HG03575 (cell line): ENCODE data around the gene KLHL7.
"Not testable (repeated sequence)": the region's sequence is repeated elsewhere in the genome, so short reads cannot be mapped to it uniquely, and the experiment has no call there.

ENCODE experiments used
- ATAC-seq: cut with Tn5 transposase; IDR thresholded peaks from one replicate; pipeline ENCODE4 v1.9.1; 2021; ENCODE audit not compliant: unreplicated experiment, insufficient number of reproducible peaks, low FRiP score; ENCODE audit errors: extremely low read depth

KLHL7 gene

DNA sequence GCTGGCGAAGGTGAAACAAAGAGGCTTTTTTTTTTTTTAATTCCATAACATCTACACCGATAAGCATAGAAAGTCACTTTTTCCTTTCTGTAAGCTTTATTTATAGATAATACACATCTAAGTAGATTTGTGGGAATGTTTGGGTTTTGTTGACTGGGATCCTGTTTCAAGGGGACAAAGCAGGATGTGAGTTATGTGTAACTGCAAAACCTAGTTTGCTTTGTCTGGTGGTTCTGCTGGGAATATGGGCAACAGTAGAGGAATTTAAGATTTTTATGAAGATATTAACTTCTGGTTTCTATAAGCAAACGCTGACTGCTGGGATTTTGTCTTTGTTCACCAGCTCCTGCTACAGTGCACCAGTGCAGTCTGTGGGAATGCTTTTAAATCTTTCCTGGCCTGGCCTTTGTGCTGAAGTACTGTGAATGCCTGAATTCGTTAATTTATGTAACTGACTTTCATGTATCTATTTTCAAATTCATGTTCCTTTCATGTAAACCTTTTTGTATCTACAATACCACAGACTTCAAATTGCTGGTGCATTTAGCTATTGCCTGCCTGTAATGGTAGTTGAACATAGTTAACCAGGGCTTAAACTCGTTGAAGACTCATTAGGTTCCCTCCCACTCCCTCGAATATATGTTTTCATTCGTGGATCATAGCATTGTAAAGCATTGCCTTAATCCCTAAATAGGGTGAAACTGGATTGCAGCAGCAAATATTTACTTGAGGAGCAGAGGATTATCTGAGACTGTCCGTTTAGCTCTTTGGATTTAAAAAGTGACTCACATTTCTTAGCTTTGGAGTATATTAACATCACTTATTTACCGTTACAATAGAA is 1.5 kb downstream of the KLHL7 start:
- ATAC-seq: no peak

DNA sequence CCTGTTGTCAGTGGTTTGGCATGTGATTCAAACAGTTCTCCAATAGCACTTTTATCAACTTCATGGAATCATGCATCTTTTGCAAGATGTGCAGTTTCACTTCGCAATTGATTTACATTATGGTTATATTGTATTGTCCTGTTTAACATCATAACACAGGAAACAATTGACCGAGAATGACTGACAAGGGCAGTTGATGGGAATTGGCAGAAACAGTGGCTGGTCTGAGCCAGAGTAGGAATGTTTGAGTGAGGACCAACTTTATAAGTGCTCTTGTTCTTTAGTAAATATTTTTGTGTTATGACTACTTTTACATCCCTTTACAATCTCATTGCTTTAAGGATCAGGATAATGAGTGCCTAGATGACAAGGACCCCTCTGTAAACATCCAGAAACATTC is 2.2 kb downstream of the KLHL7 start:
- ATAC-seq: no peak

DNA sequence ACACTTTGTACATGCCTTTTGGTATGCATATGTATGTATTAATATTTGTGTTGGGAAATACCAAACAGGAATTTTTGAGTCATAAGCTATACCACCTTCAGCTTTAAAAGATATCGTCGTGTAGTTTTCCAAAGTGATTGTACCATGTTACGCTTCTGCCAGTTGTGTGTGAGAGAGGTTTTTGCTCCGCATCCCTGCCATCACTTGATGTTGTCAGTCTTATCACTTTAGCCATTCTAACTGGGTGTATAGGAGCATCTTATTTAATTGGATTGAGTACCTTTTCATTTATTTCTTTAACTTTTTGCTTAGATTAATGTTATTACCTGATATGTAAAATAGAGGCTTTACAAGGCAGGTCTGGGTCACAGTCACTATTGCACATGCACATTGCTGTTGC is 3.4 kb downstream of the KLHL7 start:
- no peak for ATAC-seq

DNA sequence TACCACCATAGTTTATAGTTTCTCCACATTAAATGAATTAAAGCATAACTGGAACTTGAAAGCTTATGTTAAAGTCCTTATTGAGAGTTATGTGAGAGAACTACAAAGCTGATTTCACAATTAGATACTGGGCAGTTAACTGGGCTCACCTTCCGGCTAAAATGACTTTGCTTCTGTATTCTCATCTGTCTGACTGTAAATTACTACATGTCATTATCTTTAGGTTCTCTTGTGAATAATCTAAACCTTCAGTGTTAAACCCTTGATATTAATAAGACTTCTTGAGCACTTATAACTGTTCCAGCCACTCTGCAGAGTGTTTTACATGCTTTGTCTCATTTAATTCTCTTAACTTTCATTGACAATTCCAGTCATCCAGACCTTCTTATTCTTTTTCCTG is 3.9 kb downstream of the KLHL7 start:
- no peak for ATAC-seq

DNA sequence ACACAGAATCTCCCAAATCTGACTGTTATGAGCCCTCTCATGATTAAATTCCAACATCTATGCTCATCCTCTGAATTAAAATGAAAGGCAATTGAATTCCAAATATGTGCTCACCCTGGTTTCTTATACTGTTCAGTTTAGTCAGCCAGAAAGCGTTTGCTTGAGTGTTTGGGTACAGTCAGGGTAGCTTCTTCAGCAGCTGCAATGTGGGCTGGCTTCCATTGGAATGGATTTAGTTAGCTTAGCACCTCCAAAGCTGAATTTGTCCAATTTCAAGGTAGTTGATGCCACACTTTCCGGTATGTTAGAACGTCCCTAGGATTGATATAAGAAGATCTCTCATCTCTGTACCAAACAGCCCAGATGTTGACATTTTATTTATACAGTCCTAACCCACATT is 9.3 kb downstream of the KLHL7 start:
- ATAC-seq: no peak

DNA sequence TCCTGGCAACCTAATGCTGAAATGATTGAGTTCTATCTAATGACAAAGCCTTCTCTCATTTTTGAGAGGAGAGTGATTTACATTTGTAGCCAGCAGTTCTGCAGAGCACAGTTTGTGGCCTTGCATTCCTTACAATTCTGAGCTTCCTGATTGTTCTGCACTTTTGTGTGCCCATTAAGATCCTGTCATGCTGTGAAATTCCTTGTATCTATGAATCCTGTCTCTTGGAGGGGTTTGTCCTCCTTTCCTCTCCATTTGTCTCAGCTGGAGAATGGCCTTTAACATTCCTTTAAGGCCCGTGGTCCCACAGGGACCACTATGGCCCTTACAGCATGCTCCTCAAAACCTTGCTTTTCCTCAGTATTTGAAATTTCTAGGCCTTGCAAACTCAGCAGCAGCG is 10.4 kb downstream of the KLHL7 start:
- no peak for ATAC-seq

DNA sequence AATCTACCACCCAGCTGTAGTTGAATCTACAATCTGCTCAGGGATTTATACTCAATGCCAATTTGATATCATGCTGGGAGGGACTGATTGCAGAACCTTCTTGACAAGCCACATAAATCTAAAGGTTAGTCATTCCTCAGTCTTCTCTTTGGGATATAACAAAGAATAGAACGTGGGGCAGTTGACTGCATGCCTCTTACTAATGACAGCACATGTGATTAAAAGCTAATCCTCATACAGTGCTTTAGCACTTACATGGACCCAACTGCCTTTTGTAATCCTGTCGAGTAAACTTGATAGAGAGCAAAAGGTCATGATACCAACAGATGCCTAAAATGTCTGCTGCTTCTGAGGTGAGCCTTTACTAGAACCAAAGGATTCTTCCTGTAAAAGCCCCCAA is 12.3 kb downstream of the KLHL7 start:
- no peak for ATAC-seq

DNA sequence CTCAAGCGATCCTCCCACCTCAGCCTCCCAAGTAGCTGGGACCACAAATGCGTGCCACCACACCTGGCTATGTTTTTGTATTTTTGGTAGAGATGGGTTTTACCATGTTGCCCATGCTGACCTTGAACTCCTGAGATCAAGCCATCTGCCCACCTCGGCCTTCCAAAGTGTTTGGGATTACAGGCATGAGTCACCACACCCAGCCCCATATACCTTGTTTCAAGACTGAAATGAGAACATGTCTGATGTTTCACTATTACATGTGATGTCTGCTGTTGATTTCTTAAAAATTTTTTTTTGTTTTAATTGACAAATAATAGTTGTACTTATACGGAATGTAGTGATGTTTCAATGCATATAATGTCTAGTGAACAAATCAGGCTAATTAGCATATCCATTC is 14.5 kb downstream of the KLHL7 start:
- ATAC-seq: no peak

DNA sequence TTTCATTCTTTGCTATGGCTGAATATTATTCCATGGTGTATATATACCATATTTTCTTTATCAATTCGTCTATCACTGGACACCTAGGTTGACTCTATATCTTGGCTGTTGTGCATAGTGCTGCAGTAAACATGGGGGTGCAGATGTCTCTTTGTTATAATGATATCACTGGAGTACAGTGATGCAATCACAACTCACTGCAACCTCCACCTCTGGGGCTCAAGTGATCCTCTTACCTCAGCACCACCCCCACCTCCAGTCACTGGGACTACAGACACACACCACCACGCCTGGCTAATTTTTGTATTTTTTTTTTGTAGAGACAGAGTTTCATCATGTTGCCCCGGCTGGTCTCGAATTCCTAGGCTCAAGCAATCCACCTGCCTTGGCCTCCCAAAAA is 15.6 kb downstream of the KLHL7 start:
- ATAC-seq: no peak

DNA sequence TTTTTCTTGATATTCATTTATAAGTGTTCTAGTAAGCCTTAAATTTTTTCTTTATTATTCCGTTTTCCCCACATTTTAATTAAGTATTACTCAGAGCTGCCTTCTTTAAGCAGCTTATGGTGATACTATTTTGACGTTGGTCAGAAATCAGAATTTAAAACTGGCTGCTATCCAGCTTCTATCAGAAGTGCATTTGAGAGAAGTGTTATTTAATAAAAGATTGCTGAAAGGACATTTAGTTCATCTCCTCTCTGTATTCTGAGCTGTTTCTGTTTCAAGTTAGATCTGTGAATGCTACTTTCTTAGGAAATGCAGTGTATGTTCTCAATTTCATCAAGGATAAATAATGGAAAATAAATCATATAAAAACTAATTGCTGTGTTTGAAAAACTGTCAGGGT is 17.4 kb downstream of the KLHL7 start:
- no peak for ATAC-seq

DNA sequence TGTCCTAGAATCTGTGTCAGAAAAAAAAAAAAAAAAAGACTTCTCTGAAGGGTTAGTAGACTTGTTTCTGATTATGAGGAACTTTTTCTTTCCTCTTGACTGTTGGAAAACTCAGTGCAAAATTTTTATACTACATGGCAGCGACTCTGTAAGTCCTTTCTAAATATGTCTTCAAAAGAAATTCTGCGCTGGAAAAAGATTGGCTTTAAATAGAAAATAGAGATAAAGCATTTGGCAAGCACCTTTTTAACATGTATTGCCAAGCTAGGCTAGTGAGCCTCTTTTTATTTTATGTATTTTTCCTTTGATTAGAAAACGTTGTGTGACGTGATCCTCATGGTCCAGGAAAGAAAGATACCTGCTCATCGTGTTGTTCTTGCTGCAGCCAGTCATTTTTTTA is 17.9 kb downstream of the KLHL7 start:
- no peak for ATAC-seq

DNA sequence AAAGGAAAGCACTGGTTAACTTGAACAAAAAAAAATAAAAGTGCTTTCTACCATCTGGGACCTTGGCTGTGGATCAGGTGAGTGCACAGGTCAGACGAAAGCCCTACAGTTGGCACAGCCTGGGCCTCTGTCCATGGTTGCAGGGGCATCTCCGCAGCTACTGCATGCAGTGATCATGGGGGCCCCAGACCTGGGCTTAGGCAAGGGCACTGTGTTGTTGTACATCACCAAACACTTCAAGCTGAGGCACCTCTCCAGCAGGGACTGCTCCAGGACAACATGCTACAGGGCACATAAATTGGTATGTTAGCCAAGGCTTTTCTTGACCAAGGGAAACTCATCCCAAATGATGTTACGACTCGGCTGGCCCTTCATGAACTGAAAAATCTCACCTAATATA is 23.5 kb downstream of the KLHL7 start:
- ATAC-seq: no peak

DNA sequence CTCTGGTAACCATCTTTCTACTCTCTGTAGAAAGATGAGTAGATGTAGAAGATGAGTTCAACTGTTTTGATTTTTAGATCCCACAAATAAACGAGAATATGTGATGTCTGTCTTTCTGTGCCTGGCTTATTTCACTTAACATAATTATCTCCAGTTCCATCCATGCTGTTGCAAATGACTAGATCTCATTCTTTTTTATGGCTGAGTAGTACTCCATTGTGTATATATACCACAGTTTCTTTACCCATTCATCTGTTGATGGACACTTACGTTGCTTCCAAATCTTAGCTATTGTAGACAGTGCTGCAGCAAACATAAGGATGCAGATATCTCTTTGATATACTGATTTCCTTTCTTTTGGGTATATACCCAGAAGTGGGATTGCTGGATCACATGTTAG is 26.2 kb downstream of the KLHL7 start:
- ATAC-seq: not testable (repeated sequence)

DNA sequence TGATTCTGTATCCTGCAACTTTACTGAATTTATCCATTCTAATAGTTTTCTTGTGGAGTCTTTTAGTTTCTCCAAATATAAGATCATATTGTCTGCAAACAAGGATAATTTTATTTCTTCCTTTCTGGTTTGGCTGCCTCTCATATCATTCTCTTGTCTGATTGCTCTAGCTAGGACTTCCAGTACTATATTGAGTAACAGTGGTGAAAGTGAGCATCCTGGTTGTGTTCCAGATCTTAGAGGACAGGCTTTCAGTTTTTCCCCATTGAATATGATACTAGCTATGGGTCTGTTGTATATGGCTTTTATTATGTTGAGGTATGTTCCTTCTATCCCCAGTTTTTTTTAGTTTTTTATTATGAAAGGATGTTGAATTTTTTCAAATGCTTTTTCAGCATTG is 28.2 kb downstream of the KLHL7 start:
- ATAC-seq: no peak

DNA sequence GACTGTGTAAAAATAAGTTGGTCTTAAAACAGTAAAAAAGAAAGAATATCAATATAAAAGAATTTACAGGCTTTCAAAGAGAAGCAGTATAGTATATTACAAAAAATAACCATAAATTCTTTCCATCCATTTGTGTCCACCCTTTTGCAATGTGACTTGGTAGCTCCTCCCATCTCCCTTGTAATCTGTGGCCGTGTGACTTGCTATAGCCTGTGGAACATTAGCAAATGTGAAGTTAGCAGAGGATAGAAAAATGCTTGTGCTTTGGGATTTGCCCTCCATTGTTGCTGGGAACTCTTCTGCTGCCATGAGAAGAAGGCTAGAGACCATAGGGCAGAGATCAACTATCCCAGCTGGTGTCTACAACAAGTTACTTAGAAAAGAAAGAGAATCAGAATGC is 30.2 kb downstream of the KLHL7 start:
- ATAC-seq: no peak

DNA sequence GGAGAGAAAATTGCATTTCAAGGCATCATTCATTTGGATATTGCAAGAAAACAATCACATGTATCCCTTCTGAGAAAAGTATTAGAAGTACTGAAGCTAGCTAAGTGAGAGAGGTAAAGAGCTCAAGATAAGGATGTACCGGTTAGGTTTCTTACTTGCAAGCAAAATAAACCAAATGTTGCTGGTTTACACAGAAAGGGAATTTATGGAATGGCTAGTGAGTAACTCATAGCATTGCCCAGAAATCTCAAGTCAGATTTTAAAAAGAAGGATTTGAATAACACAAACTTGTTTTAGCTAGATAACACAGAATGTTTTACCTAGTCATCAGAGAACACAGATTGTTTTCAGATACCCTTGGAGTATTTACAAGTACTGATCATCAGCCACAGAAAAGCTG is 30.6 kb downstream of the KLHL7 start:
- no peak for ATAC-seq

DNA sequence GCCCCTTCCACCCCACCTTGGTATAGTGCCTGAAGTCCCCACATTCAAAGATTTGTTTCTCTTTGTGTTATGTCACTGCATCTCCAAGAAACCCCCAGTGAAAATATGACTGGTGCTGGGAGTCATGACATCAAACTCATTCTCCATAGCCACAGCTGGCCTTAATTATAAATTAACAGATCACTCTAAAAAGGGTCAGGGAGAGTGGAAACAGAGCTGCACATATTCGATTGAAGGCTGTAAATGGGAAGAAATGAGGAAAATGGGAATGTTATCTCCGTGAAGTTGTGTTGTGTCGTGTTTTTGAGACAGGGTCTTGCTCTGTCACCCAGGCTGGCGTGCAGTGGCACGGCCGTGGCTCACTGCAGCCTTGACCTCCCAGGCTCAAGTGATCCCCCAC is 52.1 kb downstream of the KLHL7 start:
- ATAC-seq: no peak

DNA sequence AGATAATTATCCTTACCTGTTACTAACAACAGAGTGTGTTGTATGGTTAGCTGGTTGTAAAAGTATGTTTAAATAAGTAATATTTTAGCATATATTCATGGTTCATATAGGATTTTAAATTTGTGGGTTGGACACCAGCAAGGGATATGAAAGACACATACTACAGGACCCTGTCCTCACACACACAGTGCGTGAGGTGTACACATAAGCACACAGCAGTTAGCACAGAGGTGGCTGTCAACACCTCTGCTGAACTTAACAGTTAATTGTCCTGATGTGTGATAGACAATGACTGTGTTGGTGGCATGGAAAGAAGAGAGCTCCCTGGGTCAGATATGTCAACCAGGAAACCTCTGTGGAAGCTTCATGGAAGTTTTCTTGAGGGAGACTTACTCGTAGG is 53.0 kb downstream of the KLHL7 start:
- no peak for ATAC-seq

DNA sequence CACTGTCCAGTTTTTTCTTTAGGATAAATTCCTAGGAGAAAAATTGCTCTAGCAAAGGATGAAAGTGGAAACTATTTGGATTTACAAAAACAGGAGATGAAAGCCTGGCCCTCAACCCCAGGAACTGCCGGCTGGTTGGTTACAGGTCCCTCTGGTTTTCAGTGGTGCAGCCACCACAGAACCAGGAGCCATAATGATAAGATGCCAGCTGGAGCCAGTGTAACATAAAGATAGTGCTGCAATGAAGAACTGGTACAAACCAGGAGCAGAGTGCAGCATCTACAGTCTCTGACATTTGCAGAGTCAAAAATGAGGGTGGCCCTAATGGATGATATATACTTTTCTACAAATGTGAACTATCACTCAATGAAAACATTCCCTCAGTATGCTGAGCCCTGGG is 55.9 kb downstream of the KLHL7 start:
- ATAC-seq: no peak

DNA sequence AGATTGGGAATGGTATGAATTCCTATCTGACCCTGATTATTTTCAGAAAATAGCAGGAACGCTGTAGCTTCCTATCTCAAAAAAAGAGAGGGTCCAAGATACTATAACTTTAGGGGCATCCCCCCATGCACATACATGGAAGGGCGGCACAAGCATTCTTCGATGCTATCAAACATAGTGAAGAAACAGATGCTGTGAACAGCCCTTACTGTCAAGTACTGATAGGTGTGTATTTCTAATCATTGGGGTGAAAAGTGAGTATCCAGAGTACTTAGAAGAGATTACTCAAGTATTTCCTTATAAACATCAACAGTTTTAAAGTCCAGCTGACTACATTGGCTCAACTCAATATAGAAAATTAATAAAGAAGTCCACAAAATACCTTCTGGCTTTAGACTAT is 59.3 kb downstream of the KLHL7 start:
- ATAC-seq: no peak

DNA sequence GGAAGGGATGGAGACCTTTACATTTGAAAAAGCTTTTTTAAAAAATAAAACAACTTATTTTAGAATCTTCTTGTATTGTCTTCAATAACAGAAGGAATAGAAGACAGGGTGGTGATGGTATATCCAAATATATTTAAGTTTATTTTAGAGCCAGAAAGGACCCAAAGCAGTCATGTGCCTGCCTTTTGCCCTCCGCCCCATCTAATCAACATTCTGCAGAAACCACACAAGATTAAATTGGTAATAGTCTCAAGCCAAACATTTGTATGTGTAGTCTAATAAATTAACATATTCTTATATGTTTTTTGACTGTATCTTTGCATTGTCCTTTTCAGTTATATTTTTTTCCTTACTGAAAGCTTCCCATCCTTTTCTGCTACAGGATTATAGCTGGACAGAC is 59.7 kb downstream of the KLHL7 start:
- no peak for ATAC-seq
